ENCODE measurements around the gene CD109.

Gene CD109

GRCh38 chr6:73867411-73867810 is 171.4 kb downstream of the CD109 start:
- ATAC-seq = no peak

- ATAC-seq = no peak
Measured at GRCh38 chr6:73870907-73871306, 174.9 kb downstream of the CD109 start.

- no peak for ATAC-seq
Measured at GRCh38 chr6:73873081-73873480, 177.1 kb downstream of the CD109 start.

All from activated CD4-positive, CD25-positive, alpha-beta regulatory T cell treated with anti-CD3 and anti-CD28 coated beads, Interleukin-2, amount 50 U/mL, for 24 hours (primary cell).